HG03025 (cell line): Measurements from ENCODE around the gene CTTN.
"Not testable (repeated sequence)": the region's sequence is repeated elsewhere in the genome, so short reads cannot be mapped to it uniquely, and the experiment has no call there.

Experiments
- ATAC-seq: cut with Tn5 transposase; IDR thresholded peaks from one replicate; pipeline ENCODE4 v1.9.1; 2021; ENCODE audit warnings: mild to moderate bottlenecking, moderate library complexity; ENCODE audit not compliant: unreplicated experiment, low FRiP score

CTTN gene

DNA sequence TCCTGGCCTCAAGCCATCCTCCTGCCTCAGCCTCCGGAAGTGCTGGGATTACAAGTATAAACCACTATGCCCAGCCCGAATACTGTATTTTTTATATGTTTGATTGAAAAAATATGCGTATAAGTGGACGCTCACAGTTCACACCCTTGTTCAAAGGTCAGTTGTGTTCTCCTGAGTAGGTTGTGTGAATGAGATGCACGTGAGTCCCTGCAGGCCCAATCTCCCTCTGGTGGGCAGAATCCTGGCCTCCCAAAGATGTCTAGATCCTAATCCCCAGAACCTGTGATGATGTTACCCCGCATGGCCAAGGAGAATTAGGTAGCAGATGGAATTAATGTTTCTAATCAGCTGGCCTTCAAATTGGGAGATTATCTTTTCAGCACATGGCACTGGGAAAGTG, 41.9 kb downstream of the CTTN start:
- no peak for ATAC-seq

DNA sequence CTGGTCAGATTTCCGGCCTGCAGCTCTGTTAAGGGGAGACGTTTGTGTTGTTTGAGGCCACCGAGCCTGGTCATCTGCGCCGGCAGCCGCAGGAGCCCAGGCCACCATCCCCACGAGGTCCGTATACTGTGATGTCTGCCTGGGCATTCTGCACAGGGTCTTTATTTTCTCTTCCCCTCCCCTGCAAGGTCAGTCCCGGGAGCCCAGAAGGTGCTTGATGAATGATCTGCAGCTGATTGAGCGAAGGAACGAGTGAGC, 45.4 kb downstream of the CTTN start:
- no peak for ATAC-seq

GRCh38 chr11:70445091-70445490, 46.8 kb downstream of the CTTN start:
- no peak for ATAC-seq

GRCh38 chr11:70445605-70446004, 47.3 kb downstream of the CTTN start:
- ATAC-seq = no peak

DNA sequence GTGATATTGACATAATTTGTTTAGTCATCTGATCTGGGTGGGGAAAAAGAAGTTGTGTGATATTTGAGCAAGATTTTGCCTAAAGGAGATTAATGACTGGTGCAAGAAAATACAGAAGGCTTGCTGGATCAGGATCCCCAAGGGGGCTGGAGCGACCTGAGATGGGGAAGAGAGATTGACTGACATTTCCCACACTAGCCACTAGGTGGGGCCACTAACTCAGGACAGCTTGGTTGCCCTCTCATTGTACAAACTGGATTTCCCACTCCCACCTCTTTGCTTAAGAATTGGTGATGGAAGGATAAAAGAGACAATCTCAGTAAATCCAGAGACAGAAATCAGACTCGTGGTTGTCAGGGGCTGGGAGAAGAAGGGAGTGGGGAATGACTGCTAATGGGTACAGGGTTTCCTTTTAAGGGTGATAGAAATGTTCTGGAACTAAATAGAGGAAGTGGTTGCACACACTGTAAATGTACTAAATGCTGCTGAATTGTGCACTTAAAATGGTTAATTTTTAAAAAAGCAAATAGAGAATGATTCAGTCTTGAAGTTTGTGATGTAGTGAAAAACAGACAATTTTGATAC, 50.7 kb downstream of the CTTN start:
- ATAC-seq = no peak

DNA sequence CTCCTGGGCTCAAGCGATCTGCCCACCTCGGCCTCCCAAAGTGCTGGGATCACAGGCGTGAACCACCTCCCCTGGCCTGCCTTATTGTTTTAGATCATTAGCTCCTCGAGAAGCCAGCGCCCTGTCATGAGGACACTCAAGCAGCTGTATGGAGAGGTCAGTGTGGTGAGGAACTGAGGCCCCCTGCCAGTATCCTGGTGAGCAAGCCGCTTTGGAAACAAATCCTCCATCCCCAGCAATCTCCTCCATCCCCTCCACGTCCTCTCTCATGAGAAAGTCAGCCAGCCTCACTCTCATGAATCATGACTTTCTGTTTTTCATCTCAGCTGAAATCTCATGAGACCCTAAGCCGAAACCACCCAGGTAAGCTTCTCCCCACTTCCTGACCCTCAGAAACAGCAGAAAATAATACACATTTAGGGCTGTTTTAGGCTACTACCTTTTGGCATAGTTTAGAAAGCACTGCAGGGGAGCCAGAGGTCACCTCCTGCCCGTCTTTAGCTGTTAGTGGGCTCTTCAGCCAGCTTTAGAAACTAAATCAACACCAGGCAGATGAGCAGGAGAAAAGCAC, 56.0 kb downstream of the CTTN start:
- ATAC-seq = no peak

- not testable (repeated sequence) for ATAC-seq
Measured at GRCh38 chr11:70454811-70455210, 56.5 kb downstream of the CTTN start.

GRCh38 chr11:70455354-70455753, 57.0 kb downstream of the CTTN start:
- ATAC-seq = no peak

GRCh38 chr11:70456921-70457532, 58.7 kb downstream of the CTTN start:
- ATAC-seq = no peak

GRCh38 chr11:70458736-70459135, 60.4 kb downstream of the CTTN start:
- ATAC-seq = no peak

DNA sequence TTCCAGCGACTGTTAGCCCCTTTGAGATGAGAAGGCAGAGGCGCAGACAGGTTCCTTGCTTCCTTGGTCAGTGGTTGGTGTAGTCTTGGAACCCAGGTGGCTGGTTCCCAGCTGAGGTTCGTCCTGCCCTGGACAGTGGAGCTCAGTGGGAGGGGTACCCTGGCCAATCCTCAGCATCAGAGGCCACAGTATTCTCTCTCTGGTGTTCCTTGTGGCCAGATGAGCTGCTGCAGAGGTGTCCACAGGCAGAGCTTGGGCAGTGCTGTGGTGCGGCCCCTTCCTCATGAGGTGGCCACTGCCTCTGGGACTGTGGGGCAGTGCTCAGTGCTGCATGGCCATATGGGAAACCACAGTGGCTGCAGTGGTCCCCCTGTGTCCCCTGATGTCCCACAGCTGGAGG, 61.8 kb downstream of the CTTN start:
- no peak for ATAC-seq

DNA sequence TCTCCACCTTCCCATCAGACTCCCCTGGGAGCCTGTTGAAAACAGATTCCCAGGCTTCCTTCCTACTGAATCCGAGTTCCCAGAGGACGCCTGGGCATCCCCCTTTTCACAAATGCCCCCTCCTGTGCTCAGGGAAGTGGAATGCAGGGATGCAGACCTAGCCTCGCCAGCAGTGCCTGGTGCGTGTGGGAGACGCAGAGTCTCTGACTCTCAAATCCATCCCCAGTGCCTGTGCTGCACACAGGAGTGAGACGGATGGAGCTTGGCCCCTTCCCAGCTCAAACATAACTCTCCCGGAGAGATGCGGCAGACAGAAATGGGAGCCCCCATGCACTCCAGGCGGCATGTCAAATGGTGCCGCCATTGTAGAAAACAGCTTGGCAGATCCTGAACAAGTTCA, 62.6 kb downstream of the CTTN start:
- ATAC-seq = no peak

DNA sequence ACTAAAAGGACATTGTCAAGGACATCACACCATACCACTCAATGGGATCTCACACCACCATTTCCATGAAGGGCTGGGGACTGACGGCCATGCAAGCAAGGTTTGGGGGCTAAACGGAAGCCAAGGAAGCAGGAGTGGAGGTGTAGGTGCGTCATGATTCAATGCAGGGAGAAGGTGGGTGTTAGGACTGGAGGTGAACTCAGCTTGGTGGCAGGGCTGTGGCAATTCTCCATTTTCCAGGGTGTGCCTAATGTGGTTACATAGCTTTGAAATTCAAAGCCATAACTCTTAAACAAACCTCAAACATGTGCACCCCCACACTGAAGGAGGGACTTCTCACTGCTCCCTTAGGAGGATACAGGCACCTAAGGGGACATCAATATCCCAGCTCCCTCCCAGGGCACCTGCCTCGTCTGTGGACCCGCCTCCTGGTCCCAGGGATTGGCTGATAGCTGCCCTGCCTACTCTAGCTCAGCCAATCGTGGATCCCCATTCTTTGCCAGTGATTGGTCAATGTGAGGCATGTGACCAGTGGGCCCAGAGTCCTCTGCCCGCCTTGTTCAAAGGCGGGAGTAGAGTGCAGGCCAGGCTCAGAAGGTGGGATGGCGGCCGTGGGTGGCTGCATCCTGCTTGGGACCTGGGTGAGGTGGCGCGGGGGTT, 64.6 kb downstream of the CTTN start:
- no peak for ATAC-seq

DNA sequence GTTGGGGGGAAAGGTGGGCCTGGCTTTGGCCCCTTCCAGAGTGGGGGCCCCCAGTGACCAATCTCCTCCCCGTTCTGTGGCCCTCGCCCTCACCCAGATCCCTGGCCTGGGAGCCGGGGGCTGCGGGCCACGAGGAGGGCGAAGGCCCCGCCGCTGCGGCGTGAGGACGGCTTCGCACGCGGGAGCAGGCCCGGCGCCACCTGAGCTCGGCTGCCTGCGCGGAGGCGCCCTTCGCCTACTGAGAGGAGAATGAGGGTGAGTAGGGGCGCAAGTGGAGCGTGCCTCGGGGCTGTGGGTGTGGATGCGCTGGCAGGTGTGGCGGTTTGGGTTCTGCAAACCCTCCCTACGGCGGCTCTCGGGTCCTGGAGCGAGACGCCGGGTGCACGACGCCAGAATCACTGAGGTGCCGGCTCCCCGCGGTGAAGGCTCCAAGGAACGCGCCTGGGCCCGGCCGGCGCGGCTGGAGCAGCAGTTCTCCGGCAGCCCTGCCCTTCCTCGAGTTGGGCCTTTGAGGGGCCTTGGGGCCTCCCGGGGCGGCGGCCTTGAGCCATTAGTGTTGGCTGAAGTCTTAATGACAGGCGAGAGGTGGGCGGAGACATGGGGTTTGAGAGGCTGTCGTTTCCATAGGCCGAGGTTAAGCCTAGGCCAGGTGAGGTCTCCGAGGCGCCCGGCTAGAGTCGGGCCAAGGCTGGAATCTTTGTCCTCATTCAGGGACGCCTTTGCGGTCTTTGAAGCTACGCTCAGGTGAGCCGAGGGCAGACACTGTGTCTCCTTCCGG, 65.3 kb downstream of the CTTN start:
- no peak for ATAC-seq

DNA sequence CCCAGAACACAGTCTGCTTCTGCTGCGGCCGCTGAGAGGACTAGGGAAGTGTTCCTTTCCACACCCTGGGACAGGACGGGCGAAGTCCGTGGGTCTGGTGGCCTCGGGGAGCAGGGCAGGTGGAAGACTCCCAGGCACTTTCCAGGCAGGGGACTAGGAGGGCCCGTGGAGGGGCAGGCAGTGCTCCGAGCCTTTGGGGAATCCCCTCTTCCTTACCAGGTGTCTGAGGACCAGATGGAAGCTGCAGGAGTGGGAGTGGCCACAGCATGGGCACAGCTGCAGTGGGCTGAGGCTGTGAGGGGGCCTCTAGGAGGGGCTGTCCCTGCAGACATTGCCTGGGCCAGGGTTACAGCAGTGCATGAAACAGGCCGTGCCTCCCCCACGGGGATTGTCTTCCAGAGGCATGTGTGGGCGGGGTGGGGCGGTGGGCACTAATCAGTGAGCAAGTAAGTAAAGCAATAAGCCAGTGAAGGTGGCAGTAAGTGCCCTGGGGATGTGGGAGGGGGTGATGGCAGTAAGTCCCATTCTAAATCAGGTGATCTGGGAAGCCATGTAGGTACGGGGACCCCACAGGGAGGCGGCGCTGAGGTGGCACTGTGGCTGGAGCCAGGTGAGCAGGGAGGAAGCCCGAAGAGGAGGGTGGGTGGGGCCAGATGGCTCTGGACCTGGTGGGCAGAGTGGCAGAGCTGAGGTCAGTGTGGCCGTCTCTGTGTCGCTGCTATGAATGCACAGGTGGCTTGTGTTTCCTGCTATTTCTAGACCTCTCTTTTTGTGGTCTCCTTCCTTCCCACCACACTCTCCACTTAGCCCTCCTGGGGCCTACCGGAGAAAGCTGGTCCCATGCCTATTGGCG, 66.4 kb downstream of the CTTN start:
- ATAC-seq = no peak

- no peak for ATAC-seq
Measured at GRCh38 chr11:70466154-70466553, 67.8 kb downstream of the CTTN start.

- no peak for ATAC-seq
Measured at GRCh38 chr11:70466596-70466995, 68.3 kb downstream of the CTTN start.

DNA sequence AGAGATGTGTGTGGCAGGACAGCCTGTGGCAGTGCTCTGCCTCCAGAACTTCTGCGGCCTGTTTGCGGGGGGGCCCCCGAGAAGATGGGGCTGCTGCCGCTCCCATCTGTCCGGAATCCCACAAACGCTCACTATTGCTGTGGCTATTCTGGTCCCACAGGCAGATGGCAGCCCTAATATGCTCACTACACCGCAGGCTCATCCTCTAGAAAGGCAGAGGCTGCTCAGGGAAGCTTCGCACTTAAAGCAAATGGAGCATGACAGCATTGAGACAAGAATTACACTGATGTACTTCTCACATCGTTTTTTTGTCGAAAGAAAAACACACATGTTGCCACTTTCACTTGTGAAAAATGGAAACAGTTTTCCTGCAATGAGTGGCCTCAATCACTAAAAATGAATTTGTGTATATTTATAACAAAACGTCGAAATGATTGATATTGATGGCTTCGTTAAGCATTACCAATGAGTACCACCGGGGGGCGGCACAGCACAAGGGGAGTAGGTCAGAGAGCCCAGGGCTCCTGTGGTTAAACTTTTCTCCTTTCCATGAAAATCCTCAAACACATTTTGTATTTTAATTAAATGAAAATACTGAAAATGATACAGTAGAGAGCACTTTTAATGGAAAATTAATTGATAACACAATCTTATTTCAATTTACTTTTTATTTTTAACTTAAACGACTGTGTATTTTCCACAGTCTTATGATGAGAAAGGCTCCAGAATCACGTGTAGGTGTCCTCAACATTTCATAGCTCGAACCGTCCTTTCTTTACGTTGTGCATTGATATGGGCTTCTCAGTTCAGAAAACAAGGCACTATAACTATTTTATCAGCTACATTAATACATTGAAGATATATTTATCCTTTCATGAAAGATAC, 69.1 kb downstream of the CTTN start:
- no peak for ATAC-seq
